ENCODE measurements around the gene KRT4. TPM values are rescaled to one million over a fixed set of nuclear protein-coding genes. Genes with fewer than 3 reads are reported as not detected.
"Not testable (repeated sequence)": the region's sequence is repeated elsewhere in the genome, so short reads cannot be mapped to it uniquely, and the experiment has no call there.

The KRT4 gene
- total RNA-seq, 1 donor from 2014 or later = not detected

GRCh38 chr12:52808573-52809160, 5.2 kb downstream of the KRT4 start:
- intact Hi-C loops (cut with micrococcal nuclease) = no loop called here

DNA sequence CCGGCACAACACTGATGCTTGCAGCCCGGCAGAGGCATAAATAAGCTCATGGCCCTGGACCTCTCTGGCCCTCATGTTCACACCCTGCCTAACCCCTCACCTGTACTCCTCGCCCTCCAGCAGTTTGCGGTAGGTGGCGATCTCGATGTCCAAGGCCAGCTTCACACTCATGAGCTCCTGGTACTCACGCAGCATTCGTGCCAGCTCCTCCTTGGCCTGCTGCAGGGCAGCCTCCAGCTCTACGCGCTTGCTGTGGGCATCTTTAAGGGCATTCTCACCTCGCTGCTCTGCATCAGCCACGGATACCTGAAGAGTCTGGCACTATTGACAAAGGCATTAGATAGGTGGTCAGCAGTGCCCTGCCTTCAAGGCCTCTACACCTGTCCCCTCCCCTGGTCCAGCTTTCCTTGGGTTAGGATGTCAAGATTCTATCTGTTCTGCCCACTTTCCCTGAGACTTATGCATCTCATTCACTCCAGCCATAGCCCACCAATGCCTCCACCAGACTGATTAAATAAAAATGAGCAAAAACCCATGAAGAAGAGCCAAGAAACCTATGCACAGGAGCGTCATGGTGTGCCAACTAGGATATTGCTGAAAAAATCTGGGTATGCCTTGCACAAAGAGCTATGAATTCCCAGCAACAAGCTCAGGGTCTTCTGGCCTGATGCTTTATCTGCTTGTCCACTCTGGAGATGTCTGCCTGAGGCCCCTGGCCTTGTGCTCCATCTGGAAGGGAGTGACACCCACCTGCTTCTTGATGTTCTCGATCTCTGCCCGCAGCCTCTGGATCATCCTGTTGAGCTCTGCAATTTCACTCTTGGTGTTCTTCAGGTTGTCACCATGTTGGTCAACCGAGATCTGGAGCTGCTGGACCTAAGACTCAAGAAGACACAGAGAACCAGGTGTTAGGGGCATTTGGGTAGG, 6.1 kb downstream of the KRT4 start:
- intact Hi-C loops (cut with micrococcal nuclease) = no loop called here

DNA sequence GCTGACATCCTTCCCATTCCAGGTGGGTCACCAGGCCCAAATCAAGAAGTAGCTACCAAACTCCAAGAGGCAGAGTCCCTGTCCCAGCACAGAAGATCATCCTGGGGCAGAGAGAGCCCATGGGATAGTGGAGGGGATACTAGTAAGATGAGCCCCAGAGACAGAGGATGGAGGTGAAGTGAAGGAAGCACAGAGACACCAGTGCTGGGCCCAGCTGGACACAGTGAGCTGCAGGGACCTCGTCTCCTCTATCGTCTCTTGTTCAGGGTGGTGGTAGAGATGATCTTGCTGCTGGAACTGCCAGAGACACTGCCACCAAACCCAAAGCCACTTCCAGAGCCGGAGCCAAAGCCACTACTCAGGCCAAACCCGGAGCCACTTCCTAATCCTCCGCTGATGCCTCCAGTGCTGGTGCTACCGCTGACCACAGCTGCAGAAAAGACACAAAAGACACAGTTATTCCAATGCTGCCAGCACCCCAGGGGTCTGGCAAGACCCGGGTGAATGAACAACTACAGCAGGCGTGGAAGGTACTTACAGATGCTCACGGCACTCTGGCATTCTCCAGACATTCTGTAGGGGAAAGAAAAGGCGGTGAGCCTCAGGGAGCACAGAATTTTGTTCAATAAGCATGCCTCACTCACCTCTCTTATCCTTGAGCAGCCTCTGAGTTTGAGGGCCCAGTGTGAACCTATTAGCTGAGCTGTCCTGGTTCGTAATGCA, 6.9 kb downstream of the KRT4 start:
- intact Hi-C loops (cut with micrococcal nuclease) = no loop called here

GRCh38 chr12:52806169-52806811, 7.6 kb downstream of the KRT4 start:
- intact Hi-C loops (cut with micrococcal nuclease) = no loop called here

DNA sequence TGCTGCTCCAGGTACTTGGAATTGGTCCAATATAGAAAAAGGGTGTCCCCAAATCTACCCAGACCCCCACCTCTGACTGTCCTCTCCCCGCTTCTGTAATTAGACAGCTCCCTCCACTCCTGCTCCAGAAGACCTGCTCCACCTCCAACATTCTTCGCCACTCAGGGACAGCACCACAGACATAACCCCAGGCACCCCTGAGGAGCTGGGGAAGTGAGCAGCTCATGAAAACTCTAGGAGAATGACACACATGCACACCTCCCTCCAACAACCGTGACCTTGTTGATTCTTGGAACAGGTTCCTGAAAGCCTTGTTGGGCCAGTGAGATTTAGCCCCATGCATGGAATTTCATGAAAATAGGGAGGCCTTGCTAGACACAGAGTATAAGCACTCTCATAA, 8.2 kb downstream of the KRT4 start:
- intact Hi-C loops (cut with micrococcal nuclease) = no loop called here

- intact Hi-C loops (cut with micrococcal nuclease) = no loop called here
These were observed 8.9 kb downstream of the KRT4 start for GRCh38 chr12:52805000-52805399.

- intact Hi-C loops (cut with micrococcal nuclease) = no loop called here
These were observed 11.5 kb downstream of the KRT4 start for GRCh38 chr12:52802442-52802841.

GRCh38 chr12:52801773-52802172, 12.1 kb downstream of the KRT4 start:
- intact Hi-C loops (cut with micrococcal nuclease) = no loop called here

DNA sequence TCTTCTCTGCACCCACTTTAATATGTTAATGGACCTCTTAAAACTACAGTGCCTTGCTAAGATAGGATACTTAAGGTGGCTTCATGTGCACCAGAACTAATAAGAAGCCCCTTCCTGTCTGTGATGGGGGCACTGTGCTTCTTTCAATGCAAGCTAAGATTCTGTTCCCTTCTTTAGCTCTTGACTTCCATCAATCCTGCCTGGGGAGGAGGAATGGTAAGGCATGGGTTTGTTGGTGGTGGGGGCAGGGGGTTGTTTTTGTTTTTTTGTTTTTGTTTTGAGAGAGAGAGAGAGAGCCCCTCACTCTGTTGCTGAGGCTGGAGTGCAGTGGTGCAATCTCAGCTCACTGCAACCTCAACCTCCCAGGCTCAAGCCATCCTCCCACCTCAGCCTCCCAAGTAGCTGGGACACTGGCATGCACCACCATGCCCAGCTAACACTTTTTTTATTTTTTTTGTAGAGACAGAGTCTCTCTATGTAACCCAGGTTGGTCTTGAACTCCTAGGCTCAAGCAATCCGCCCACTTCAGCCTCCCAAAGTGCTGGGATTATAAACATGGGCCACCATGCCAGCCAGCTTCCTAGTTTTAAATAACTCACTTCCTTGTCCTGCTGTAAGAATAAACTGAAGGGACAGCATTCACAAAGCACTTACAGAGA, 13.5 kb downstream of the KRT4 start:
- intact Hi-C loops (cut with micrococcal nuclease) = no loop called here

DNA sequence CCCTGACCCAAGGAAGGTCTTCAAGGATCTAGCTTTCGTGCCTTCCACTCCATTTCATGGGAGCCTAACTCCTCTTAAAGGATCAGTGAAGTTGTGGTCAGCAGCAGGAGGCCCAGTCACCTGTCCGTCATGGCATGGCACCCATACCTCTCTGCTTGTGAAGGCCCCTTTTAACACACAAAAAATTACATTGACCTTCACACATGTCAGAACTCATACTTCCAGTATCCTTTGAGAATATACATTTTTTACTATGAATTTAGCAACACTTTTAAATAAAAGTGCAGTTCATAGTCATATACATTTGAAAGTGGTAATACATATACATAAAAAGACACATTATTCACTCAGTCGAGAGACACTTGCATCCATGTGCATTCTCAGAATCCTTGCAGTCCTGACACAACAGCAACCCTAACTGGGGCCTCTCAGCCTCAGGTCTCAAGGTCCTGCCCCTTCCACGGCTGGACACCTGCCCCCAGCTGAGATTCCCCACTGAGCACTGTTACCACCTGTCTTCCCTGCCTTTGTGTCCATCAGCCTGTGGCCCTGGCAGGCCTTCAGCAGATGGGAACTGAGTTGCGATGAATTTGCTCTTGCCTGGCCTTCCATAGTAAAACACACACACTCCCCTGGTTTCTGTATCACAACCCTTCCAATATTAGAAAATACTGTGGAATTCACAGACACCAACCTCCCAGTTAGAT, 14.3 kb downstream of the KRT4 start:
- intact Hi-C loops (cut with micrococcal nuclease) = no loop called here

DNA sequence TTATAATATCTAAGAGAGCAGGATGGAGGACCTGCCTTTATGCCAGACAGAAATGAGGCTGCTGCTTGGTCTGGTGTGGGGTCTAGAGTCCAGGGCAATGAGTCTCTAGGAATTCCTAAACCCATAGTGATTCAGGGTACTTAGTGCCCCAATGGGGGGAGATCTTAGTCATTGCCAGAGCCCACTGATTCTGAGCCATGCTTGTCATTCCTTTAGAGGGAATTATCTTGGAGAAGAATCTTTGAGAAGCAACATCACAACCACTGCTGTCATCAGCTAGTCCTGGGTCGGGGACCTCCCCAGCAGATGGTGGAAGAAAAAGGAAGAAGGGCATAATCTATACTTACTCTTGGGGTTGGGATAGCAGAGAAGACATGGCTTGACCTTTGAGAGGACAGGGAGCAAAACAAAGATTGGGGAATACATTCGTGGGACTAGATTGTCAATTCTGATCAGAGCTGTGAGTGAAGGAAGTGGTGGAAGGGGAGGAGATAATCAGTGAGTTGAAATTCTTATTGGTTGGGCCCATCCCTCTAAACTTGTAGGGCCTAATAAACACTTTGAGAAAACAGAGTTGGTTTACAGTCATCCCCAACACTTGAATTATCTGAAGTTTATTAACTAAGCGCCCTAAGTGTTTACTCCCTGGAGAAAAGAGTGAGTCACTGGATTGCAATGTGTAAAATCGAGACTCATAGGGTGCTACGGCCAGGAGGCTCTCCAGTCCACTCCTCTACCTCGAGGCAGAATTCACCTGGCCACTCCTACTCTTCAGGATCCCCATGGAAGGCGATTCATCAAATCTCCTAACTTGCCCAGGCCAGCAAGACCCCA, 15.0 kb downstream of the KRT4 start:
- intact Hi-C loops (cut with micrococcal nuclease) = no loop called here

- intact Hi-C loops (cut with micrococcal nuclease) = no loop called here
These were observed 15.8 kb downstream of the KRT4 start for GRCh38 chr12:52798003-52798670.

- intact Hi-C loops (cut with micrococcal nuclease) = no loop called here
These were observed 16.4 kb downstream of the KRT4 start for GRCh38 chr12:52797529-52797894.

DNA sequence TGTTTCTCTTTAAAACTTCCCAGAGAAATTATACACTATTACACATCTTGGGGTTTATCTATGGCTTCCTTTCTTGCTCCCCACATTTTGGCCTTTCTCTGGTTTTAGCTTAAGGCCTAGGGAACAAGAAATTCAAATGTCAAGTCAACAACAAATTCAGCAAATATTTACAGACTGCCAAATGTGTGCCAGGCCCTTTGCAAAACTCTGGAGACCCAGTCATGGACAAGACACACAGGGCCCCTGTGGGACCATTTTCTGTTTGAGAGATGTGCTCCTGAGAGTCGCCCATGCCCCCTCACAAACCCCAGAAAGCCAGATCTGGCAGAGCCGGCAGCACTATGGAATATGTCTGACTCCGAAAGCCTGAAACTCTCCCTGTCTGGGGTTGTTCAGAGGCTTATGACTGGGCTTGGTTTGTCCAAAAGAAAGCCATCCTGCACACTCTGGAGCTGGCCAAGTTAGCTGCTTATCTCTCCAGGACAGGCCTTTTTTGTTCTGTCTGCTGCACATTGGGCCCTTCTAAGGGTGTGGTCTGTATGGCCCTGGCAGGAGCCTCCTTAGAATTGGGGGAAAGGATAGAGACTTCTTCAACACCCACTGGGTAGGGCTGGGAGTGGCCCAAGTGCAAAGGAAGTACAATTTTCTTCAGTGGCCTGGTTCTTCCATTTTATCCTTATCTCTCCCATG, 16.9 kb downstream of the KRT4 start:
- intact Hi-C loops (cut with micrococcal nuclease) = no loop called here

- intact Hi-C loops (cut with micrococcal nuclease) = no loop called here
These were observed 17.5 kb downstream of the KRT4 start for GRCh38 chr12:52796429-52796794.

GRCh38 chr12:52795694-52796428, 18.1 kb downstream of the KRT4 start, which contains the start of gene KRT3:
Gene KRT3 (minus strand): TSS chr12:52796117. CDS start chr12:52796042, 75 bp downstream.
- intact Hi-C loops (cut with micrococcal nuclease) = no loop called here

- intact Hi-C loops (cut with micrococcal nuclease) = not testable (repeated sequence)
These were observed 18.6 kb downstream of the KRT4 start for GRCh38 chr12:52795332-52795674.

All from T-helper 2 cell treated with Interferon-gamma antibody and Interleukin-4, amounts not matched to agents 100 ng/mL and 5 ng/mL, for 36 hours (primary cell).